Activated CD4-positive, alpha-beta T cell treated with anti-CD3 and anti-CD28 coated beads for 36 hours (primary cell): Measurements from ENCODE around the gene THAP11. TPM values are rescaled to one million over a fixed set of nuclear protein-coding genes. Genes with fewer than 3 reads are reported as not detected.

Source experiments
- ATAC-seq: fragments of 200-7000 bp; cut with Tn5 transposase; one replicate; pipeline ENCODE4 v1.10.0; 2021; ENCODE audit warnings: mild to moderate bottlenecking, moderate library complexity
- CTCF ChIA-PET: fragments of 350-600 bp; sonication (Branson Sonifier 250); formaldehyde crosslinking; loops from one replicate; lab custom pipeline; 2021; ENCODE audit warnings: antibody characterized with exemption; lab: Charles Lee
- POLR2A ChIA-PET: fragments of 350-600 bp; sonication (Branson Sonifier 250); formaldehyde crosslinking; loops from one replicate; lab custom pipeline; 2021; ENCODE audit warnings: antibody characterized with exemption, inconsistent platforms; lab: Charles Lee
- DNase-seq: peaks from one replicate; pipeline ENCODE4 v3.0.0-alpha.2; 2020
- H3K27ac Mint-ChIP-seq: one replicate; pipeline ENCODE4 v1.8.0; 2021; ENCODE audit warnings: mixed read lengths
- H3K27me3 Mint-ChIP-seq: one replicate; pipeline ENCODE4 v1.8.0; 2021; ENCODE audit warnings: mixed read lengths
- H3K36me3 Mint-ChIP-seq: one replicate; pipeline ENCODE4 v1.8.0; 2021; ENCODE audit warnings: low read depth, mixed read lengths
- H3K4me1 Mint-ChIP-seq: one replicate; pipeline ENCODE4 v1.8.0; 2021; ENCODE audit warnings: mixed read lengths
- H3K4me3 Mint-ChIP-seq: one replicate; pipeline ENCODE4 v1.8.0; 2021; ENCODE audit warnings: mild to moderate bottlenecking, moderate library complexity, mixed read lengths
- H3K9me3 Mint-ChIP-seq: one replicate; pipeline ENCODE4 v1.8.0; 2021; ENCODE audit warnings: low read depth, mixed read lengths
- intact Hi-C, 2 experiments: fragments of 100-400 bp; cut with DNase I in 1 of 2; cut with micrococcal nuclease in 1 of 2; formaldehyde crosslinking; loops; one replicate each; pipeline versions ENCODE4 v1.14.2 to v1.15.1; 2022 to 2024; cut with DNase I, micrococcal nuclease
- total RNA-seq, 2 experiments: library from RNA; stranded (reverse); gene quantifications; one replicate each; pipeline ENCODE4 v1.2.3, GENCODE V29; 2021

THAP11 gene
- total RNA-seq, 2 experiments from 2014 or later: 31.8 to 34.5 TPM

- CTCF ChIA-PET: interaction anchor here (0.6 to 2.6 kb wide), 8 partner anchors 12 to 325 kb away, joined by 3 to 12 read pairs (median 4); partner anchors contain the start of genes RANBP10 and TSNAXIP1
- intact Hi-C loops: loop anchor here (1.0 to 10.0 kb wide), 19 partner anchors 13 to 365 kb away; partner anchors contain the start of genes EDC4 (in 2 of the 2), PSKH1 (in 2 of the 2), ACD (in 1 of the 2) and ATP6V0D1 (in 1 of the 2)
- Mint-ChIP-seq H3K4me1 (peaks cover 50% of the 10 kb centered on the region), H3K4me3 (peak overlapping the region; percentile 77), H3K27ac (peak overlapping the region; percentile 83), H3K36me3 (peaks cover 27% of the 10 kb centered on the region), H3K27me3 (no peaks in the 10 kb centered on the region), H3K9me3 (no peaks in the 10 kb centered on the region)
- POLR2A ChIA-PET: interaction anchor here (0.9 to 1.2 kb wide), 5 partner anchors 12 to 325 kb away, joined by 3 read pairs; partner anchors contain the start of gene NFATC3
- ATAC-seq (no peak), DNase-seq (no peak)
Observed at GRCh38 chr16:67846063-67846319, 3.9 kb downstream of the THAP11 start.

- Mint-ChIP-seq H3K4me1 (peaks cover 46% of the 10 kb centered on the region), H3K36me3 (peaks cover 27% of the 10 kb centered on the region), H3K27me3 (no peaks in the 10 kb centered on the region), H3K9me3 (no peaks in the 10 kb centered on the region), H3K27ac (peak within 1 kb of the TSS; percentile 83), H3K4me3 (peak within 1 kb of the TSS; percentile 77)
- intact Hi-C loops: loop anchor here (1.0 to 10.0 kb wide), 20 partner anchors 13 to 464 kb away; partner anchors contain the start of genes EDC4 (in 2 of the 2), PSKH1 (in 2 of the 2), ACD (in 1 of the 2) and ATP6V0D1 (in 1 of the 2)
- ChIA-PET CTCF (interaction anchor here (0.6 to 2.6 kb wide), 8 partner anchors 13 to 325 kb away, joined by 3 to 12 read pairs (median 4); partner anchors contain the start of genes RANBP10 and TSNAXIP1), POLR2A (interaction anchor here (0.6 to 1.2 kb wide), 6 partner anchors 13 to 325 kb away, joined by 3 to 4 read pairs (median 3); partner anchors contain the start of genes C16orf86, ENKD1 and NFATC3)
- DNase-seq (peak; percentile 98), ATAC-seq (peak; percentile 68)
Observed at GRCh38 chr16:67846320-67847063, 4.4 kb downstream of the THAP11 start, which contains the start of gene NUTF2. Gene NUTF2, plus strand, starts transcription at chr16:67846933. Its CDS starts 18,198 bp downstream, at chr16:67865131.

DNA sequence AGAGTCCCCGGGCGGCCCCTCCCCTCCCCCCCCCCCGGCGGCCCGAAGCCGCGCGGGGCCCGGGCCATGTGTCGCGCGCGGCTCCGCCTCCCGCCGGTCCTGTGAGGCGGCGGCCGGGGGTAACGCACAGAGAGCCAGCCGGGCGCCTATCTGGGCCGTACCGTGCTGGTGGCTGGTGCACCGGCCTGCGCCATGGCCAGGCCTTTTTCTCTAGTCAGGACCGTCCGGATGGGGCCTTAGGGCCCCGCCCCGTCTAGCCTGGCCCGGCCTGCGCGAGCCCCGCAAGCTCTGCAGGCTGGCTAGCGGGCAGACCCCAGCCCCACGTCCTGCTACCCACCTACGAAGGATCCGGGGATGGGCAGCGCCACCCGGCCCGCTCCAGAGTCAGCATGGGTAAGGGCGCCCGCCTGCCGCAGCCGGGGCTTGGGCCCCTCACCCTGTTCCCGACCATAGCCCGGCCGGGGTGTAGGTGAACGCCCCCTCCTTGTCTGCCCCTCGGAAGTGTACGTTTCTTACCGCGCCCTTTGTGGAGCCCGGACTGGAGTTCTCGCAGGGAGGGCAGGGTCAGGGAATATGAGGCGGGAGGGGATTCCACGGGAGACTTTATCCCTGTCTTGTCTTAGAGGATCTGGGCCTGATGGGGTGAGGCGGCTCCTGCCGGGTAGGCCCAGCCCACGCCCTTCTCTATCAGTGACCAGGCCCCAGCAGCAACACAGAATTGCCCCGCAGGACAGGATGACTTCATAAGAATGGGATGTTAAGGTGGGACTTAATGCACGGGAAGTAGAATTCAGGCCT, 5.1 kb downstream of the THAP11 start, which contains the start of gene CENPT:
Gene CENPT, minus strand, starts transcription at position 630 of the 798 bp plus-strand sequence. CDS start 13,834 bp downstream, outside the sequence.
- ChIA-PET POLR2A (interaction anchor here (0.6 kb wide), 1 partner anchor 10 kb away, joined by 3 read pairs; no protein-coding TSS in a partner anchor), CTCF (interaction anchor here (0.7 to 1.4 kb wide), 3 partner anchors 36 to 88 kb away, joined by 3 to 4 read pairs (median 4); no protein-coding TSS in a partner anchor)
- Mint-ChIP-seq H3K27me3 (no peaks in the 10 kb centered on the region), H3K36me3 (peaks cover 27% of the 10 kb centered on the region), H3K4me1 (peaks cover 44% of the 10 kb centered on the region), H3K4me3 (peak within 1 kb of the TSS; percentile 77), H3K9me3 (no peaks in the 10 kb centered on the region), H3K27ac (peak within 1 kb of the TSS; percentile 83)
- peak; percentile 30 for DNase-seq
- intact Hi-C loops: loop anchor here (1.0 to 10.0 kb wide), 8 partner anchors 14 to 463 kb away; partner anchors contain the start of genes DDX28 (in 1 of the 2), DUS2 (in 1 of the 2), EDC4 (in 1 of the 2) and PSKH1 (in 1 of the 2)
- ATAC-seq: peak; percentile 47

GRCh38 chr16:67848118-67848517, 6.0 kb downstream of the THAP11 start:
- H3K9me3 Mint-ChIP-seq: no peaks in the 10 kb centered on the region
- no peaks in the 10 kb centered on the region for H3K27me3 Mint-ChIP-seq
- intact Hi-C loops: loop anchor here in 1 of 2 experiments (5.0 to 10.0 kb wide), 2 partner anchors 44 to 323 kb away; partner anchors contain the start of genes PSKH1 and RIPOR1
- H3K36me3 Mint-ChIP-seq: peaks cover 25% of the 10 kb centered on the region
- H3K4me3 Mint-ChIP-seq: peak overlapping the region; percentile 77
- POLR2A ChIA-PET: interaction anchor here (0.6 kb wide), 1 partner anchor 9 kb away, joined by 3 read pairs; no protein-coding TSS in a partner anchor
- DNase-seq (no peak), ATAC-seq (no peak)
- H3K27ac Mint-ChIP-seq: peak overlapping the region; percentile 60
- CTCF ChIA-PET: interaction anchor here (0.7 to 0.9 kb wide), 2 partner anchors 31 to 38 kb away, joined by 3 read pairs; no protein-coding TSS in a partner anchor
- H3K4me1 Mint-ChIP-seq: peaks cover 44% of the 10 kb centered on the region

GRCh38 chr16:67853670-67854069, 11.6 kb downstream of the THAP11 start:
- Mint-ChIP-seq H3K4me1 (peaks cover 39% of the 10 kb centered on the region), H3K27ac (no peak overlapping the region), H3K9me3 (no peaks in the 10 kb centered on the region), H3K36me3 (peaks cover 11% of the 10 kb centered on the region), H3K4me3 (no peak overlapping the region), H3K27me3 (no peaks in the 10 kb centered on the region)
- ATAC-seq (no peak), DNase-seq (no peak)
- intact Hi-C loops: no loop called here
- POLR2A ChIA-PET: no interaction called here
- CTCF ChIA-PET: interaction anchor here (0.7 to 1.4 kb wide), 3 partner anchors 9 to 18 kb away, joined by 3 to 4 read pairs (median 3); no protein-coding TSS in a partner anchor

GRCh38 chr16:67855789-67856188, 13.7 kb downstream of the THAP11 start:
- no peak for DNase-seq
- Mint-ChIP-seq H3K27ac (no peak overlapping the region), H3K9me3 (no peaks in the 10 kb centered on the region), H3K4me1 (peaks cover 32% of the 10 kb centered on the region), H3K27me3 (no peaks in the 10 kb centered on the region), H3K36me3 (peaks cover 5% of the 10 kb centered on the region), H3K4me3 (no peak overlapping the region)
- no peak for ATAC-seq
- intact Hi-C loops: no loop called here
- ChIA-PET CTCF (interaction anchor here (0.8 to 1.4 kb wide), 2 partner anchors 13 to 86 kb away, joined by 3 to 4 read pairs; no protein-coding TSS in a partner anchor), POLR2A (no interaction called here)

- no peak for DNase-seq
- intact Hi-C loops: no loop called here
- ChIA-PET CTCF (interaction anchor here (0.6 kb wide), 1 partner anchor 392 kb away, joined by 3 read pairs; no protein-coding TSS in a partner anchor), POLR2A (interaction anchor here (0.6 kb wide), 1 partner anchor 9 kb away, joined by 3 read pairs; no protein-coding TSS in a partner anchor)
- no peaks in the 10 kb centered on the region for H3K9me3 Mint-ChIP-seq
- ATAC-seq: no peak
- H3K36me3 Mint-ChIP-seq: peaks cover 15% of the 10 kb centered on the region
- H3K27ac Mint-ChIP-seq: peak overlapping the region; percentile 29
- H3K27me3 Mint-ChIP-seq: no peaks in the 10 kb centered on the region
- H3K4me1 Mint-ChIP-seq: peaks cover 32% of the 10 kb centered on the region
- no peak overlapping the region for H3K4me3 Mint-ChIP-seq
Observed at GRCh38 chr16:67856927-67857546, 14.9 kb downstream of the THAP11 start.

DNA sequence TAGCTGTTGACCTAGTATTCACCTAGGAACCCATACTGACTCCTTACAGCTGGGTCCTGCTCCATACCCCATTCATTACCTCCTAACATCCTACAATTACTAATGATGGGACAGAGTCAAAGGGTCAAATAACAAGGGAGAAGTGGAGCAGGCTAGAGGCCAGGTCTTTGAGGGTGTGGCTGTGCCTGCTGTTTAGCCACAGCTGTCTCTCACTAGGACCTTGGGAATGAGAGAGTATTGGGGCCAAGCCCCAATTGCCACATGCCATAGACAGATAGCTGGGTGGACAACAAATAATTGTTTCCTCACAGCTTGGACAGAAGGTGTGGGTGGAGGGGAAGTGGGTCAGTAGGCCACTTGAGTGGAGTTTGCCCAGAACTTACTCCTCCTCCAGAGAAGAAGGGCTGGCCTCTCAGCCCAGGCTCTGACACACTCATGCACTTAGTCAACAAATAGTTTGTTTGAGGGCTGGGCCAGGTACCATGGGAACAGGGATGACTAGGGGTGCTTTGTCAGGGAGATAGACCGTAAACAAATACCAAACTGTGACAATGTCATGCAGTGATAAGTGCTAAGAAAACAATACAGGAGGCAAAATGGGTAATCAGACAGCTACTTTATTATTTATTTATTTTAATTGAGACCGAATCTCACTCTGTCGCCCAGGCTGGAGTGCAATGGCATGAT, 15.6 kb downstream of the THAP11 start:
- Mint-ChIP-seq H3K4me3 (no peak overlapping the region), H3K36me3 (peaks cover 15% of the 10 kb centered on the region), H3K4me1 (peaks cover 32% of the 10 kb centered on the region), H3K27me3 (no peaks in the 10 kb centered on the region), H3K27ac (peak overlapping the region; percentile 40), H3K9me3 (no peaks in the 10 kb centered on the region)
- ATAC-seq (peak; percentile 91), DNase-seq (peak; percentile 55)
- intact Hi-C loops: no loop called here
- POLR2A ChIA-PET: interaction anchor here (0.6 kb wide), 1 partner anchor 10 kb away, joined by 3 read pairs; no protein-coding TSS in a partner anchor
- CTCF ChIA-PET: interaction anchor here (0.8 to 1.0 kb wide), 2 partner anchors 41 to 49 kb away, joined by 3 to 4 read pairs; no protein-coding TSS in a partner anchor

- no peaks in the 10 kb centered on the region for H3K9me3 Mint-ChIP-seq
- H3K4me1 Mint-ChIP-seq: peaks cover 32% of the 10 kb centered on the region
- no peak overlapping the region for H3K4me3 Mint-ChIP-seq
- CTCF ChIA-PET: interaction anchor here (1.0 to 1.8 kb wide), 3 partner anchors 42 to 337 kb away, joined by 3 to 5 read pairs (median 4); no protein-coding TSS in a partner anchor
- no peaks in the 10 kb centered on the region for H3K27me3 Mint-ChIP-seq
- H3K36me3 Mint-ChIP-seq: peaks cover 15% of the 10 kb centered on the region
- no peak overlapping the region for H3K27ac Mint-ChIP-seq
- POLR2A ChIA-PET: interaction anchor here (0.6 to 0.7 kb wide), 2 partner anchors 34 to 50 kb away, joined by 3 read pairs; no protein-coding TSS in a partner anchor
- no peak for DNase-seq
- ATAC-seq: no peak
- intact Hi-C loops: no loop called here
Observed at GRCh38 chr16:67858500-67858899, 16.4 kb downstream of the THAP11 start.
